ENCODE results near the gene ATF6. TPM values are rescaled to one million over a fixed set of nuclear protein-coding genes. Genes with fewer than 3 reads are reported as not detected.

ATF6 gene
- total and polyA plus RNA-seq, 4 donors: 10.0 to 22.5 (median 13.4) TPM

GRCh38 chr1:161970633-161971032 is 204.5 kb downstream of the ATF6 start:
- 78% methylated on average over 3 of the region's 3 CpGs for WGBS
- H3K27me3 ChIP-seq (ENCODE audit: control insufficient read depth in 4 of 4, insufficient read depth in 4 of 4, low read length in 3 of 4): no peaks in the 10 kb centered on the region
- TF ChIP-seq GABPA (IDR thresholded peaks at IDR 0.05 in 1 of 2, conservative IDR thresholded peaks at IDR 0.05 in 1 of 2) (no peak), ZBTB33 (IDR thresholded peaks at IDR 0.05) (no peak), CTCF (IDR thresholded peaks at IDR 0.05; ENCODE audit: low read depth, low read length, missing input control) (no peak), RAD21 (IDR thresholded peaks at IDR 0.05) (no peak), TAF1 (conservative IDR thresholded peaks at IDR 0.05) (no peak), NR2F2 (IDR thresholded peaks at IDR 0.05) (no peak)
- H3K4me1 ChIP-seq (ENCODE audit: control insufficient read depth in 4 of 4, insufficient read depth in 4 of 4, low read length in 3 of 4): peaks cover 0 to 4% (median 0%) of the 10 kb centered on the region in 4 donors
- H3K9ac ChIP-seq (ENCODE audit: low read depth in 1 of 2, low read length in 2 of 2): no peak overlapping the region
- DNase-seq (ENCODE audit: low spot score): no peak
- H3K9me3 ChIP-seq (ENCODE audit: control insufficient read depth in 4 of 4, low read length in 3 of 4): no peaks in the 10 kb centered on the region
- peaks cover 0 to 7% (median 4%) of the 10 kb centered on the region in 4 donors for H3K36me3 ChIP-seq (ENCODE audit: control insufficient read depth in 4 of 4, insufficient read depth in 3 of 4, low read depth in 1 of 4, low read length in 3 of 4)
- no peak overlapping the region for H3K4me3 ChIP-seq (ENCODE audit: low read depth in 1 of 3, low read length in 3 of 3)
- no peak overlapping the region for H3K27ac ChIP-seq (ENCODE audit: low read depth in 1 of 2, low read length in 2 of 2)

GRCh38 chr1:161972828-161973227 is 206.7 kb downstream of the ATF6 start:
- TF ChIP-seq HNF4A (conservative IDR thresholded peaks at IDR 0.05): no peak
- no peak for TF ChIP-seq SP1 (IDR thresholded peaks at IDR 0.05)
- TF ChIP-seq ATF3 (IDR thresholded peaks at IDR 0.05): no peak
- no peak overlapping the region for H3K27ac ChIP-seq (ENCODE audit: low read depth in 1 of 2, low read length in 2 of 2)
- 93% methylated on average over 9 of the region's 9 CpGs for WGBS

GRCh38 chr1:161973924-161974845 is 208.1 kb downstream of the ATF6 start:
- DNase-seq (ENCODE audit: low spot score): peak; percentile 38
- Histone ChIP-seq H3K9me3 (ENCODE audit: control insufficient read depth in 4 of 4, low read length in 3 of 4) (no peaks in the 10 kb centered on the region), H3K4me3 (ENCODE audit: low read depth in 1 of 3, low read length in 3 of 3) (no peak overlapping the region), H3K4me1 (ENCODE audit: control insufficient read depth in 4 of 4, insufficient read depth in 4 of 4, low read length in 3 of 4) (peaks cover 0 to 4% (median 0%) of the 10 kb centered on the region in 4 donors), H3K9ac (ENCODE audit: low read depth in 1 of 2, low read length in 2 of 2) (no peak overlapping the region), H3K36me3 (ENCODE audit: control insufficient read depth in 4 of 4, insufficient read depth in 3 of 4, low read depth in 1 of 4, low read length in 3 of 4) (no peaks in the 10 kb centered on the region), H3K27ac (ENCODE audit: low read depth in 1 of 2, low read length in 2 of 2) (no peak overlapping the region), H3K27me3 (ENCODE audit: control insufficient read depth in 4 of 4, insufficient read depth in 4 of 4, low read length in 3 of 4) (no peaks in the 10 kb centered on the region)
- 59% methylated on average over 9 of the region's 9 CpGs for WGBS
- no peak for TF ChIP-seq FOXA2 (IDR thresholded peaks at IDR 0.05)
- TF ChIP-seq EGR1 (IDR thresholded peaks at IDR 0.05; ENCODE audit: low read depth in 2 of 2): no peak
- TF ChIP-seq SP1 (IDR thresholded peaks at IDR 0.05): peak; percentile 21
- no peak for TF ChIP-seq HNF4A (conservative IDR thresholded peaks at IDR 0.05)
- TF ChIP-seq RXRA (IDR thresholded peaks at IDR 0.05): peak; percentile 27 to 83
- no peak for TF ChIP-seq REST (IDR thresholded peaks at IDR 0.05)
- no peak for TF ChIP-seq GABPA (IDR thresholded peaks at IDR 0.05 in 1 of 2, conservative IDR thresholded peaks at IDR 0.05 in 1 of 2)
- TF ChIP-seq MAX (IDR thresholded peaks at IDR 0.05): peak; percentile 9
- TF ChIP-seq ATF3 (IDR thresholded peaks at IDR 0.05): no peak
- no peak for TF ChIP-seq HNF4G (IDR thresholded peaks at IDR 0.05)
- no peak for TF ChIP-seq YY1 (IDR thresholded peaks at IDR 0.05)

More at GRCh38 chr1:161972828-161973227, 206.7 kb downstream of the ATF6 start:
- no peak overlapping the region for H3K9ac ChIP-seq (ENCODE audit: low read depth in 1 of 2, low read length in 2 of 2)
- no peak for DNase-seq (ENCODE audit: low spot score)
- no peaks in the 10 kb centered on the region for H3K36me3 ChIP-seq (ENCODE audit: control insufficient read depth in 4 of 4, insufficient read depth in 3 of 4, low read depth in 1 of 4, low read length in 3 of 4)
- H3K4me1 ChIP-seq (ENCODE audit: control insufficient read depth in 4 of 4, insufficient read depth in 4 of 4, low read length in 3 of 4): peaks cover 0 to 4% (median 0%) of the 10 kb centered on the region in 4 donors
- H3K27me3 ChIP-seq (ENCODE audit: control insufficient read depth in 4 of 4, insufficient read depth in 4 of 4, low read length in 3 of 4): no peaks in the 10 kb centered on the region
- no peaks in the 10 kb centered on the region for H3K9me3 ChIP-seq (ENCODE audit: control insufficient read depth in 4 of 4, low read length in 3 of 4)
- no peak overlapping the region for H3K4me3 ChIP-seq (ENCODE audit: low read depth in 1 of 3, low read length in 3 of 3)

All from liver (tissue), 9 donors.